ENCODE measurements around the gene ANO10.

ANO10 gene

DNA sequence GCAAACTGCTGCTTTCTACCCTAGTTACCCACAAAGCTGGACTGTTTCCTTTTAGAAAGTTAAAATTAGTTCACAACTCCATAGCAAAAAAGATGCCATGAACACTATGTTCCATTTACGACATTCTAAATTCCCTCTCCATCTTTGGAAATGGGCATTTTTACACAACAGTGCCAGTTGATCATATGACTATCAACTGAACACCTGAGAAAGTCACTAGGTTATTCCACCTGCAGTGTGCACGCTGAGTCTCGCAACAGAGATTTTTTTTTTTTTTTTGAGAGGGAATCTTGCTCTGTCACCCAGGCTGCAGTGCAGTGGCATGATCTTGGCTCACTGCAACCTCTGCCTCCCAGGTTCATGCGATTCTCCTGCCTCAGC is 215.2 kb downstream of the ANO10 start:
- Histone ChIP-seq H3K27ac (ENCODE audit: poor library complexity, severe bottlenecking) (no peak overlapping the region), H3K36me3 (ENCODE audit: low read depth) (no peaks in the 10 kb centered on the region), H3K4me1 (ENCODE audit: insufficient read depth, poor library complexity, severe bottlenecking) (no peaks in the 10 kb centered on the region), H3K9me3 (ENCODE audit: severe bottlenecking) (no peaks in the 10 kb centered on the region), H3K4me3 (ENCODE audit: severe bottlenecking) (no peak overlapping the region), H3K27me3 (ENCODE audit: insufficient read depth, poor library complexity, severe bottlenecking) (no peaks in the 10 kb centered on the region)
- no peak for ATAC-seq (ENCODE audit: low read depth)
- TF ChIP-seq, protein P1, sequence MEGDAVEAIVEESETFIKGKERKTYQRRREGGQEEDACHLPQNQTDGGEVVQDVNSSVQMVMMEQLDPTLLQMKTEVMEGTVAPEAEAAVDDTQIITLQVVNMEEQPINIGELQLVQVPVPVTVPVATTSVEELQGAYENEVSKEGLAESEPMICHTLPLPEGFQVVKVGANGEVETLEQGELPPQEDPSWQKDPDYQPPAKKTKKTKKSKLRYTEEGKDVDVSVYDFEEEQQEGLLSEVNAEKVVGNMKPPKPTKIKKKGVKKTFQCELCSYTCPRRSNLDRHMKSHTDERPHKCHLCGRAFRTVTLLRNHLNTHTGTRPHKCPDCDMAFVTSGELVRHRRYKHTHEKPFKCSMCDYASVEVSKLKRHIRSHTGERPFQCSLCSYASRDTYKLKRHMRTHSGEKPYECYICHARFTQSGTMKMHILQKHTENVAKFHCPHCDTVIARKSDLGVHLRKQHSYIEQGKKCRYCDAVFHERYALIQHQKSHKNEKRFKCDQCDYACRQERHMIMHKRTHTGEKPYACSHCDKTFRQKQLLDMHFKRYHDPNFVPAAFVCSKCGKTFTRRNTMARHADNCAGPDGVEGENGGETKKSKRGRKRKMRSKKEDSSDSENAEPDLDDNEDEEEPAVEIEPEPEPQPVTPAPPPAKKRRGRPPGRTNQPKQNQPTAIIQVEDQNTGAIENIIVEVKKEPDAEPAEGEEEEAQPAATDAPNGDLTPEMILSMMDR (IDR thresholded peaks at IDR 0.05; ENCODE audit: poor library complexity, severe bottlenecking), result no peak
- DNase-seq (ENCODE audit: low spot score), result no peak

DNA sequence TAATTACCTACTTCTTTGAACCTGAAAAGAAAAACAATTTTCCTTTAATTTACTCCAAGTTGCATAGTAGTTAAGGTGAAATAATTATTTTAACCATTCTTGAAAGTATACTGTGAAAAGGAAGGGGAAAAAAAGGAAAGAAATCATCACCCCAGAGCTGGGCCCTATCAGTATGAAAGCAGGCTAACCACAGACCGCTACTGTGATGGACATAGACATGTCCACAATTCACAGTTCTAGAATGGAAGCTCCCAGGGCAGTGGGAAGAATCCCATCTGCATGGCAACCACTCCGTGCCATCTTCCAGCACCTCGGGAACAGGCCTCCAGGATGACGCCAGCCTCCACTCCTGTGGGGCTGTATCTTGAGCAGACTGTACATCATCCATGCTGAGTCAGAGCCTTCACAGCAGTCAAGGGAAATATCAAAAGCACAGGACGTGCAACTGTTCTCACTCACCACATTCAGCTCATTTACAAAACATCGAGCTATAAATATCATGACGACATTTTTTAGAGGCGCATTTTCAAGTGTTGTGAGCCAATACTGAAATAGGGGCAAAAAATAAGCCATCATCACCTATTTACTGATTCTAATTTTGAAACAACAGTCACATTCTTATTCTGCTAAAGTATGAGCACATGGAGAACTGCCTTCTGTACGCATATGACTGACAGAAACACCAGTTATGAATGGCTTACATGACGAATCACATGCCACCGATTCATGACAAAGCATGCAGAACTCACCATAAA is 215.7 kb downstream of the ANO10 start:
- H3K27ac ChIP-seq (ENCODE audit: poor library complexity, severe bottlenecking), result no peak overlapping the region
- no peak for ATAC-seq (ENCODE audit: low read depth)
- DNase-seq (ENCODE audit: low spot score), result no peak

DNA sequence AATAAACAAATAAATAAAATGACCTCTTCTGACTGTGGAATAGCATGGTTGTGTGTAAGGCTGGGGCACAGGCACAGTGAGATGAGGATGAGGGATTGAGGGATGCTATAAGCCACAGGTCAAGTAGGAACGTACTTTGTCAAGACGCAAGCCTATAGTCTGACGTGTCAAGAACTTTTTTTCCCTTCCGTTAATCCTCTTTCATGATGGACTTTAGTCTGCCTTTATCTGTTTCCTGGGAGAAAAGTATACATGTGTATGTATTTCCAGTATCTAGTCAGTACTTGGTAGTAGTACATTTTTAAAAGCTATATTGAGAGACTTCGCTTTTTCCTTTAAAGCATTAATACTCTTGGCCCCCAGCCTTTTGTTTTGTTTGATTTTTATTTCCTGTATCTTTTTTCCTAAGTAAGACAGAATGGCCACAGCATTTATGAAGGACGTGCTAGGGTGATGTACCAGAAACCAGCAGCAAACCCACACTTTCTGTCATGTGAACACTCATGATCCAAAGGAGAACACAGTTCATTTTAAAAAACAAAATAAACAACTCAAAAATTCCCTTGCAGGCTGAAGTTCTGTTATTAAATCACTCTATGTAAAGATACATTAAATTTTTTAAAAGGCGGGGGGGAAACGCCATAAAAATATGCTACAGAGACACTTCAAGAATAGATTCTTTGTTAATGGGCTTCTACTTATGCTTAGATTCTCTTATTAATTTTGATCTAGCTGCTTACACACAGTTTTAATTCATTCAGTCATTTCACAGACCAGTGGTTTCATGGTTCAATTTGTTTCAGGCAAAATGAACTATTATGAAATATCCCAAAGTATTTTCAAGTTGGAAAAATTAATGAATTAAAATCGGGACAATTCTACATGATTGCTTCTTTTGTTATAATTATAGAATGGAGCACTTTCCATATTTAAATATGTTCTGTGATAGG is 220.8 kb downstream of the ANO10 start:
- DNase-seq (ENCODE audit: low spot score), result no peak
- H3K4me1 ChIP-seq (ENCODE audit: insufficient read depth, poor library complexity, severe bottlenecking), result no peaks in the 10 kb centered on the region
- H3K36me3 ChIP-seq (ENCODE audit: low read depth), result no peaks in the 10 kb centered on the region
- no peak for ATAC-seq (ENCODE audit: low read depth)
- no peak overlapping the region for H3K27ac ChIP-seq (ENCODE audit: poor library complexity, severe bottlenecking)
- no peaks in the 10 kb centered on the region for H3K9me3 ChIP-seq (ENCODE audit: severe bottlenecking)
- TF ChIP-seq, protein P1 (IDR thresholded peaks at IDR 0.05; ENCODE audit: poor library complexity, severe bottlenecking), result no peak
- H3K4me3 ChIP-seq (ENCODE audit: severe bottlenecking), result no peak overlapping the region
- no peaks in the 10 kb centered on the region for H3K27me3 ChIP-seq (ENCODE audit: insufficient read depth, poor library complexity, severe bottlenecking)

More for the DNA sequence above, 215.7 kb downstream of the ANO10 start:
- no peaks in the 10 kb centered on the region for H3K27me3 ChIP-seq (ENCODE audit: insufficient read depth, poor library complexity, severe bottlenecking)
- TF ChIP-seq, protein P1 (IDR thresholded peaks at IDR 0.05; ENCODE audit: poor library complexity, severe bottlenecking), result no peak
- no peaks in the 10 kb centered on the region for H3K36me3 ChIP-seq (ENCODE audit: low read depth)
- no peaks in the 10 kb centered on the region for H3K9me3 ChIP-seq (ENCODE audit: severe bottlenecking)
- no peaks in the 10 kb centered on the region for H3K4me1 ChIP-seq (ENCODE audit: insufficient read depth, poor library complexity, severe bottlenecking)
- H3K4me3 ChIP-seq (ENCODE audit: severe bottlenecking), result no peak overlapping the region

DNA sequence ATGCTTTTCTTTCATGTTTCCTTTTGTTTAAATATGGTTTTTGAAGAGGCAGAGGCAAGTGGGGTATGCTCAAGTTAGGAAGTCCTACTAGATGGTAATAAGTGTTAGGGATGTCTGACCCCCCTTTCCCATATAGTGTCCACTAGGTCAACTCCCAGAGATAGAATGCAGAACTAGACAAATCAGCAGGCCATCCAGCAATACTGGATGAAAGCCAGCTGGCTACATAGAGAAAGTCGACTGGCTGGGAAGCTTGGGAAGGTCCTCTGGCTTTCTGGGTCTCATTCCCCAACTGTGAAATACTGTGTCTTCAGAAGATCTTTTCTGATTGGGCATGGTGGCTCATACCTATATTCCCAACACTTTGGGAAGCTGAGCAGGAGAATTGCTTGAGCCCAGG is 221.6 kb downstream of the ANO10 start:
- no peak overlapping the region for H3K4me3 ChIP-seq (ENCODE audit: severe bottlenecking)
- TF ChIP-seq, protein P1 (IDR thresholded peaks at IDR 0.05; ENCODE audit: poor library complexity, severe bottlenecking), result no peak
- no peaks in the 10 kb centered on the region for H3K4me1 ChIP-seq (ENCODE audit: insufficient read depth, poor library complexity, severe bottlenecking)
- ATAC-seq (ENCODE audit: low read depth) (no peak), DNase-seq (ENCODE audit: low spot score) (no peak)
- H3K27ac ChIP-seq (ENCODE audit: poor library complexity, severe bottlenecking), result no peak overlapping the region
- no peaks in the 10 kb centered on the region for H3K36me3 ChIP-seq (ENCODE audit: low read depth)
- H3K27me3 ChIP-seq (ENCODE audit: insufficient read depth, poor library complexity, severe bottlenecking), result no peaks in the 10 kb centered on the region
- no peaks in the 10 kb centered on the region for H3K9me3 ChIP-seq (ENCODE audit: severe bottlenecking)

Measured in RWPE2 (cell line).